Adrenal gland (tissue), 12 donors: ENCODE results near the gene RAB5B. TPM values are rescaled to one million over a fixed set of nuclear protein-coding genes. Genes with fewer than 3 reads are reported as not detected.

Experiments
- DNase-seq, 7 donors: peaks; one replicate each; pipeline ENCODE4 v3.0.0-alpha.2; 2019 to 2020
- H3K27ac ChIP-seq, 5 donors: fragments of 200-600 bp; sonication (generic) in 4 of 5; 1 replicate in 3 of 5; 2 replicates in 2 of 5; pipeline versions ENCODE4 v1.5.1 to v1.8.0; 2016 to 2020; ENCODE audit warnings: mild to moderate bottlenecking in 1 of 5
- H3K27me3 ChIP-seq: fragments of 200-600 bp; 2 replicates; pipeline ENCODE4 v1.8.0; 2021
- H3K36me3 ChIP-seq, 2 donors: fragments of 200-600 bp; replicated peaks in 1 of 2; 1 replicate in 1 of 2; 2 replicates in 1 of 2; pipeline versions ENCODE4 v1.5.1 to v1.8.0; 2018 to 2022
- H3K4me1 ChIP-seq, 2 donors: fragments of 200-600 bp; replicated peaks in 1 of 2; 1 replicate in 1 of 2; 2 replicates in 1 of 2; pipeline versions ENCODE4 v1.5.1 to v1.8.0; 2018 to 2021
- H3K4me3 ChIP-seq, 4 donors: fragments of 200-600 bp; sonication (generic) in 3 of 4; one replicate each; pipeline ENCODE4 v1.5.1; 2016 to 2018
- H3K9me3 ChIP-seq, 3 donors: fragments of 200-600 bp; sonication (generic) in 1 of 3; replicated peaks in 1 of 3; 1 replicate in 2 of 3; 2 replicates in 1 of 3; pipeline versions ENCODE4 v1.5.1 to v1.8.0; 2016 to 2021
- POLR2A ChIP-seq, 2 donors: fragments of 450-650 bp; IDR thresholded peaks; one replicate each; pipeline ENCODE4 v1.6.1; 2017; ENCODE audit warnings: antibody characterized with exemption in 2 of 2, mild to moderate bottlenecking in 2 of 2, moderate library complexity in 1 of 2
- WGBS, 4 donors: extraction: QIAGEN DNeasy Blood & Tissue Kit in 2 of 4; methylation state at CpG; one replicate each; pipeline versions ENCODE4 v1.1.5 to v1.1.7; 2013 to 2017; 5-methylcytosine and 5-hydroxymethylcytosine counted together
- intact Hi-C, 2 donors: fragments of 100-400 bp; cut with DNase I; formaldehyde crosslinking; loops; one replicate each; pipeline versions ENCODE4 v1.14.1 to v1.15.0; 2022 to 2023
- polyA plus RNA-seq, 3 donors: library from polyadenylated mRNA; stranded (reverse); fragments of 200-250 nt in 2 of 3; fragments of 350-450 nt in 1 of 3; fragmentation: Illumina TruSeq in 1 of 3; extraction: RNeasy Lipid Tissue Mini Kit (QIAGEN cat#74804) in 1 of 3; gene quantifications; one replicate each; pipeline ENCODE4 v1.2.3, GENCODE V29; 2013 to 2014
- total RNA-seq, 9 donors: library from RNA; depleted of rRNA in 4 of 9; stranded (reverse); fragments of >200 nt in 4 of 9; fragments of 120-200 nt in 1 of 9; fragmentation: NEBNext Ultra II Directional in 1 of 9; extraction: Animal tissue kit (Norgen Biotek cat#: 25700) in 1 of 9; gene quantifications; one replicate each; pipeline versions ENCODE4 v1.1.0 to v1.2.4, GENCODE V29; 2013 to 2023
- TF ChIP-seq, protein P1 (sequence below), 6 experiments: fragments of 450-650 bp in 4 of 6; fragments of 200-600 bp in 2 of 6; sonication (generic) in 1 of 6; IDR thresholded peaks; 1 replicate in 5 of 6; 2 replicates in 1 of 6; pipeline versions ENCODE4 v1.5.1 to v1.8.0; 2016 to 2021; ENCODE audit warnings: antibody characterized with exemption in 6 of 6, mild to moderate bottlenecking in 2 of 6, moderate library complexity in 1 of 6
- donor health status: healthy with polysubstance abuse.
- donor health status: Bipolar disorder and iron deficiency.
- donor health status: DM: yes; HTN: yes; CAD: no.
- donor health status: DM: no; HTN: no; CAD: no.
- donor health status: DM: no; HTN: no; CAD: no.
- donor health status: DM: yes; HTN: yes; CAD: no.

Gene RAB5B
- total and polyA plus RNA-seq, 12 donors = 34.4 to 137 (median 105) TPM

GRCh38 chr12:56017181-56017580, 43.3 kb downstream of the RAB5B start:
- Histone ChIP-seq H3K9me3 (no peaks in the 10 kb centered on the region), H3K4me1 (peaks cover 24 to 25% of the 10 kb centered on the region in 2 donors), H3K27ac (no peak overlapping the region), H3K4me3 (no peak overlapping the region), H3K27me3 (no peaks in the 10 kb centered on the region), H3K36me3 (peaks cover 0 to 11% of the 10 kb centered on the region in 2 donors)
- intact Hi-C loops = no loop called here
- DNase-seq = no peak
- TF ChIP-seq POLR2A (IDR thresholded peaks at IDR 0.05) = no peak
- TF ChIP-seq, protein P1, sequence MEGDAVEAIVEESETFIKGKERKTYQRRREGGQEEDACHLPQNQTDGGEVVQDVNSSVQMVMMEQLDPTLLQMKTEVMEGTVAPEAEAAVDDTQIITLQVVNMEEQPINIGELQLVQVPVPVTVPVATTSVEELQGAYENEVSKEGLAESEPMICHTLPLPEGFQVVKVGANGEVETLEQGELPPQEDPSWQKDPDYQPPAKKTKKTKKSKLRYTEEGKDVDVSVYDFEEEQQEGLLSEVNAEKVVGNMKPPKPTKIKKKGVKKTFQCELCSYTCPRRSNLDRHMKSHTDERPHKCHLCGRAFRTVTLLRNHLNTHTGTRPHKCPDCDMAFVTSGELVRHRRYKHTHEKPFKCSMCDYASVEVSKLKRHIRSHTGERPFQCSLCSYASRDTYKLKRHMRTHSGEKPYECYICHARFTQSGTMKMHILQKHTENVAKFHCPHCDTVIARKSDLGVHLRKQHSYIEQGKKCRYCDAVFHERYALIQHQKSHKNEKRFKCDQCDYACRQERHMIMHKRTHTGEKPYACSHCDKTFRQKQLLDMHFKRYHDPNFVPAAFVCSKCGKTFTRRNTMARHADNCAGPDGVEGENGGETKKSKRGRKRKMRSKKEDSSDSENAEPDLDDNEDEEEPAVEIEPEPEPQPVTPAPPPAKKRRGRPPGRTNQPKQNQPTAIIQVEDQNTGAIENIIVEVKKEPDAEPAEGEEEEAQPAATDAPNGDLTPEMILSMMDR (IDR thresholded peaks at IDR 0.05) = no peak
- 83 to 91% (median 91%) methylated on average over 4 of the region's 4 CpGs for WGBS, 4 donors

DNA sequence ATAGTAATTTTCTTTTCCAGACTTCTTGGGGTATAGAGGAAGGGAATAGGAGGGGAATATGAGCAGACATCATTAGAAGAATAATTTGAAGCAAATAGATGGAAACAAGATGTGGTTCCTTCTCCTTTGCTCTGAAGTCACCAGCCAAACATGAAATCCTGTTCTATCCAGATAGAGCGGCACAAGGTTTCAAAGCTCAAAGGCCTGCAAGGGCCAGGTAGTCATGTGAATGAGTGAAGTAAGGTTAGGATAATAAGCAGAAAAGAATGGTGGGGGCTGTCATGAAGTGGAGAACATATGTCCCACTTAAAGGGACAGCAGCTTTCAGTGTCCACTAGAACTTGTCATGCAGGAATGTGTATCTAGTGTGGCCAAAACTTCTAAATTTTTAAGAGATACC, 44.5 kb downstream of the RAB5B start:
- Histone ChIP-seq H3K36me3 (peaks cover 0 to 6% of the 10 kb centered on the region in 2 donors), H3K9me3 (no peaks in the 10 kb centered on the region), H3K27me3 (no peaks in the 10 kb centered on the region), H3K27ac (no peak overlapping the region), H3K4me1 (peaks cover 28 to 36% of the 10 kb centered on the region in 2 donors), H3K4me3 (no peak overlapping the region)
- intact Hi-C loops = no loop called here
- WGBS, 4 donors = 92 to 100% (median 96%) methylated on average over 1 of the region's 1 CpG
- no peak for DNase-seq
- no peak for TF ChIP-seq POLR2A (IDR thresholded peaks at IDR 0.05)
- TF ChIP-seq, protein P1 (IDR thresholded peaks at IDR 0.05) = no peak

- DNase-seq = peak; percentile 79 to 92 (median 90)
- no peaks in the 10 kb centered on the region for H3K9me3 ChIP-seq
- peak within 1 kb of the TSS; percentile 35 to 90 (median 63) for H3K27ac ChIP-seq
- intact Hi-C loops = loop anchor here in 1 of 2 donors (5.0 kb wide), 1 partner anchor 147 kb away; no protein-coding TSS in a partner anchor
- no peaks in the 10 kb centered on the region for H3K27me3 ChIP-seq
- peaks cover 28 to 41% of the 10 kb centered on the region in 2 donors for H3K4me1 ChIP-seq
- WGBS, 4 donors = 9 to 14% (median 13%) methylated on average over 8 to 10 of the region's 10 CpGs
- TF ChIP-seq POLR2A (IDR thresholded peaks at IDR 0.05) = peak in 1 of 2 donors; percentile 41
- TF ChIP-seq, protein P1 (IDR thresholded peaks at IDR 0.05) = no peak
- H3K36me3 ChIP-seq = peaks cover 0 to 17% of the 10 kb centered on the region in 2 donors
- H3K4me3 ChIP-seq = peak within 1 kb of the TSS in 2 of 4 donors; percentile 12 to 39
Observed at GRCh38 chr12:56020423-56021184, 46.7 kb downstream of the RAB5B start, which contains the start of gene IKZF4. IKZF4 (plus strand) TSS chr12:56021043; CDS start chr12:56021494, 451 bp downstream.

DNA sequence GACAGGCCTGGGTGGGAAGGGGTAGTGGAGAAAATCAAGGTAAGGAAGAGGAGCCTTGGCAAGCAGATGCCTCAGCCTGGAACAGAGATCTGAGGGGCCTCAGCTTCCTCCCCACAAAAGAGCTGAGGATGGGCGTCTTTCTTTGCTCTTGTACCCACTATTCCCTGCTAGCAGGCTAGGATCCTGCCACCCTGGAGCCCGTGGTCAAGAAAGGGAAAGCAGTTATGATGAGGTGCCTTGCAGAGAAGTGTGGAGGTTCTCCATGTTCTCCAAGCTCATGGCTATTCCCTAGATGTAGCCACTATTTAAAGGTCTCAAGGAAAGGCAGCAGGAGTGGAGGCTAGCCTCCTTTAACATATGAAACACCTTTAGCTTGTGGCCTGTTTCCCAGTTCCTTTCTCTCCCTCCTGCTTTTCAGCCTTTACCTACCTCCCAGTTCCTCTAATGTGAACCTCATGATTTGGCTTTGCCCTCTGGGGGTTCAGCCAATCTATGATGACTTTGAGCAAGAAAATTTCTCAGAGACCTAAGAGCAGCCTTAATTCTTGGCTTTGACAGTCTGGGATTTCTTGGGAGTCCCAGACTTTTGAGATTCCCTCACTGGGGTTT, 48.1 kb downstream of the RAB5B start:
- Histone ChIP-seq H3K36me3 (peaks cover 0 to 26% of the 10 kb centered on the region in 2 donors), H3K27ac (peak overlapping the region; percentile 35 to 90 (median 63)), H3K9me3 (no peaks in the 10 kb centered on the region), H3K4me1 (peaks cover 28 to 41% of the 10 kb centered on the region in 2 donors), H3K27me3 (no peaks in the 10 kb centered on the region), H3K4me3 (peak overlapping the region in 2 of 4 donors; percentile 12 to 39)
- intact Hi-C loops = loop anchor here in 1 of 2 donors (5.0 kb wide), 1 partner anchor 145 kb away; no protein-coding TSS in a partner anchor
- 30 to 39% (median 35%) methylated on average over 2 of the region's 2 CpGs for WGBS, 4 donors
- peak in 1 of 7 donors; percentile 16 for DNase-seq
- TF ChIP-seq, protein P1 (IDR thresholded peaks at IDR 0.05) = no peak
- no peak for TF ChIP-seq POLR2A (IDR thresholded peaks at IDR 0.05)
